Stimulated activated memory B cell treated with anti-CD40 and anti-IgM and Interleukin-4, amounts not matched to agents 10 μg/mL and 1 μg/mL and 100 μg/mL, for 72 hours (primary cell): ENCODE data around the gene LAMB4.

ENCODE experiments used
- ATAC-seq: fragments of 150-1000 bp; cut with Tn5 transposase; 2 replicates; pipeline ENCODE4 v1.10.0; 2021
- H3K27ac Mint-ChIP-seq: one replicate; pipeline ENCODE4 v1.8.0; 2022; ENCODE audit warnings: mild to moderate bottlenecking, mixed read lengths
- H3K27me3 Mint-ChIP-seq: one replicate; pipeline ENCODE4 v1.8.0; 2022; ENCODE audit warnings: mixed read lengths
- H3K36me3 Mint-ChIP-seq: one replicate; pipeline ENCODE4 v1.8.0; 2022; ENCODE audit warnings: mixed read lengths
- H3K4me1 Mint-ChIP-seq: one replicate; pipeline ENCODE4 v1.8.0; 2022; ENCODE audit warnings: mixed read lengths
- H3K4me3 Mint-ChIP-seq: one replicate; pipeline ENCODE4 v1.8.0; 2022; ENCODE audit warnings: mild to moderate bottlenecking, moderate library complexity, mixed read lengths
- H3K9me3 Mint-ChIP-seq: one replicate; pipeline ENCODE4 v1.8.0; 2022; ENCODE audit warnings: mixed read lengths

LAMB4 gene

GRCh38 chr7:107980671-107981190 lies 149.4 kb downstream of the LAMB4 start:
- Mint-ChIP-seq H3K36me3 (no peaks in the 10 kb centered on the region), H3K9me3 (no peaks in the 10 kb centered on the region), H3K4me3 (no peak overlapping the region), H3K4me1 (no peaks in the 10 kb centered on the region), H3K27ac (no peak overlapping the region), H3K27me3 (peaks cover 12% of the 10 kb centered on the region)
- no peak for ATAC-seq

GRCh38 chr7:107980171-107980570 lies 150.0 kb downstream of the LAMB4 start:
- H3K4me3 Mint-ChIP-seq: no peak overlapping the region
- no peak overlapping the region for H3K27ac Mint-ChIP-seq
- H3K9me3 Mint-ChIP-seq: no peaks in the 10 kb centered on the region
- no peak for ATAC-seq
- peaks cover 12% of the 10 kb centered on the region for H3K27me3 Mint-ChIP-seq
- no peaks in the 10 kb centered on the region for H3K36me3 Mint-ChIP-seq
- no peaks in the 10 kb centered on the region for H3K4me1 Mint-ChIP-seq

GRCh38 chr7:107978815-107979408 lies 151.2 kb downstream of the LAMB4 start:
- Mint-ChIP-seq H3K4me1 (no peaks in the 10 kb centered on the region), H3K27ac (no peak overlapping the region), H3K36me3 (no peaks in the 10 kb centered on the region), H3K4me3 (no peak overlapping the region), H3K27me3 (peaks cover 12% of the 10 kb centered on the region), H3K9me3 (no peaks in the 10 kb centered on the region)
- no peak for ATAC-seq

- Mint-ChIP-seq H3K4me3 (no peak overlapping the region), H3K27ac (no peak overlapping the region), H3K36me3 (no peaks in the 10 kb centered on the region), H3K9me3 (no peaks in the 10 kb centered on the region), H3K4me1 (no peaks in the 10 kb centered on the region), H3K27me3 (peaks cover 12% of the 10 kb centered on the region)
- no peak for ATAC-seq
Measured at GRCh38 chr7:107977048-107977447, 153.1 kb downstream of the LAMB4 start.

- Mint-ChIP-seq H3K9me3 (no peaks in the 10 kb centered on the region), H3K4me3 (no peak overlapping the region), H3K36me3 (no peaks in the 10 kb centered on the region), H3K4me1 (no peaks in the 10 kb centered on the region), H3K27ac (no peak overlapping the region), H3K27me3 (peaks cover 12% of the 10 kb centered on the region)
- ATAC-seq: no peak
Measured at GRCh38 chr7:107976620-107977019, 153.5 kb downstream of the LAMB4 start.

GRCh38 chr7:107975394-107976013 lies 154.7 kb downstream of the LAMB4 start:
- Mint-ChIP-seq H3K4me1 (no peaks in the 10 kb centered on the region), H3K9me3 (no peaks in the 10 kb centered on the region), H3K27ac (no peak overlapping the region), H3K27me3 (peaks cover 12% of the 10 kb centered on the region), H3K4me3 (no peak overlapping the region), H3K36me3 (no peaks in the 10 kb centered on the region)
- no peak for ATAC-seq

- H3K9me3 Mint-ChIP-seq: no peaks in the 10 kb centered on the region
- no peaks in the 10 kb centered on the region for H3K4me1 Mint-ChIP-seq
- no peak overlapping the region for H3K27ac Mint-ChIP-seq
- H3K36me3 Mint-ChIP-seq: no peaks in the 10 kb centered on the region
- peaks cover 12% of the 10 kb centered on the region for H3K27me3 Mint-ChIP-seq
- H3K4me3 Mint-ChIP-seq: no peak overlapping the region
- no peak for ATAC-seq
Measured at GRCh38 chr7:107973861-107974260, 156.3 kb downstream of the LAMB4 start.
